AG09319 (cell line): ENCODE results near the gene CNGB1.

Source experiments
- DNase-seq: peaks from one replicate; pipeline ENCODE4 v3.0.0-alpha.2; 2010; ENCODE audit warnings: low read depth; ENCODE audit errors: extremely low read depth
- TF ChIP-seq, protein P1 (sequence below): IDR thresholded peaks from 2 replicates; pipeline ENCODE4 v1.5.1; 2011; ENCODE audit warnings: low read depth, mild to moderate bottlenecking, inconsistent platforms, low read length, moderate library complexity

CNGB1 gene

GRCh38 chr16:57910696-57911095 is 60.2 kb downstream of the CNGB1 start:
- no peak for DNase-seq
- TF ChIP-seq, protein P1, sequence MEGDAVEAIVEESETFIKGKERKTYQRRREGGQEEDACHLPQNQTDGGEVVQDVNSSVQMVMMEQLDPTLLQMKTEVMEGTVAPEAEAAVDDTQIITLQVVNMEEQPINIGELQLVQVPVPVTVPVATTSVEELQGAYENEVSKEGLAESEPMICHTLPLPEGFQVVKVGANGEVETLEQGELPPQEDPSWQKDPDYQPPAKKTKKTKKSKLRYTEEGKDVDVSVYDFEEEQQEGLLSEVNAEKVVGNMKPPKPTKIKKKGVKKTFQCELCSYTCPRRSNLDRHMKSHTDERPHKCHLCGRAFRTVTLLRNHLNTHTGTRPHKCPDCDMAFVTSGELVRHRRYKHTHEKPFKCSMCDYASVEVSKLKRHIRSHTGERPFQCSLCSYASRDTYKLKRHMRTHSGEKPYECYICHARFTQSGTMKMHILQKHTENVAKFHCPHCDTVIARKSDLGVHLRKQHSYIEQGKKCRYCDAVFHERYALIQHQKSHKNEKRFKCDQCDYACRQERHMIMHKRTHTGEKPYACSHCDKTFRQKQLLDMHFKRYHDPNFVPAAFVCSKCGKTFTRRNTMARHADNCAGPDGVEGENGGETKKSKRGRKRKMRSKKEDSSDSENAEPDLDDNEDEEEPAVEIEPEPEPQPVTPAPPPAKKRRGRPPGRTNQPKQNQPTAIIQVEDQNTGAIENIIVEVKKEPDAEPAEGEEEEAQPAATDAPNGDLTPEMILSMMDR = no peak

DNA sequence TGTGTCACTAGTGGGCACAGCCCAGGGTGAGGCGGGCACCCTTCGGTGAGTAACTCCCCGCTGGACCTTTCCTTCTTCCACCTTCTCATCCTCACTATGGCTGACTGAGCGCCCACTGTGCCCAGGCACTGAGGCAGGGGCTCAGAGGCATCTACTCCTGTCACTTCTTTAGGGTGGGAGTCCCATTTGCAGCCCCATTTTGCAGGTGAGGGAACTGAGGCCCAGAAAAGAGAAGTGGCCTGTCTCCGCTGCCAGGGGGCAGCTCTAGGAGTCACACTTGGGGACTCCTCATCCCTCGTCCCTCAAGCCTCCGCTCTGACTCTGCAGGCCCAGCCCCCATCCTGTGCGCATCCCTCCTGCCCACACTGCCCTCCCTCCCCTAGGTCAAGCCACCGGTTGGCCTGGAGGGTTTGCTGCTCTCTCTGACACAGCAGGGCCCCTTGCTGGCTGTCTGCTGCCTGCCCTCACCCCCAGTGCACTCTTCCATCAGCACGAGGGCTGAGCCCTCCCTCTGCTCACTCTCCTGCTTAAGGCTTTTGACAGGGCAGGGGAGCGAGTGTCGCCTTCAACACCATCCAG is 62.4 kb downstream of the CNGB1 start:
- TF ChIP-seq, protein P1 = no peak
- no peak for DNase-seq

DNA sequence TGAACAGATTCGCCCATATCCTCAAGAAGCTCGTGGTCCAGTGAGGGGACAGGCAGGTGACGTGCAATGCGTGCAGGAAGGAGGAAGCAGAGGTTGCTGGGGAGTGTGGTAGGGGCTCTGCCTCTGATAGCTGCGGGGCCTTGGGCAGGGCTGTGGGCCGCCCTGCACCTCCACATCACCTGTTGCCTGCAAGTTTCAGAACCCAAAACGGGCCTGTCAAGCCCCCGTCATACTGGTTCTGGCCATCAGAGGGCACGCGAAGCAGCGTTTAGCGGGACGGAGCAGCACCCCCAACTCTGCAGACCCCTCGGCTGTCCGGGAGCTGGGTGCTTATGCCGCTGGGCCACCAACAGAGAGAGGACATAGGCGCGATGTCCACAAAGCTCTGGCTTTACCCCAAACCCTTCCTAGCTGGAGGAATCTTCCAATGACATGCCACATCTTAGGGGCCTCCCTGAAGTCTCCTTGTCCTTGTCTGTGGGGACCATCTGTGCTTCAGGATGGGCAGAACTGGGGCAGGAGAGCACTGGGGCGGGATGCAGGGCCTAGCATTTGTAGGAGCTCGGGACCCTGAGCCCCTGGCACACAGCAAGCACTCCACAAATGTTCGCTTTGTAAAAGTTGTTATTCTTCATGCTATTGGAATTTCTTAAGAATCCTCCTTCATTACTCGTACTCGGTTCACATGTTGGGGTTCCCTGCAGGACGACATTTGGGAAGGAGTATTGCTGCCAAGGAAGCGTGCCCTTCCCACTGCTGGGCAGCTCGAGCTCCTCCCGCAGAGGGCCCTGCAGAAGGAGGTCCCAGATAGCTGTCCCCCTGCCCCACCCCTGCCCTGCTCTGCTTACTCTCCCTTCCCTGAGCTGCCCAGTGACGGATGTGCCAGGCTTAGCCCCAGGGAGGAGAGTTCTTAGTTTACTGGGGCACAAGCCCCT is 64.3 kb downstream of the CNGB1 start:
- DNase-seq = no peak
- TF ChIP-seq, protein P1 = peak; percentile 63

DNA sequence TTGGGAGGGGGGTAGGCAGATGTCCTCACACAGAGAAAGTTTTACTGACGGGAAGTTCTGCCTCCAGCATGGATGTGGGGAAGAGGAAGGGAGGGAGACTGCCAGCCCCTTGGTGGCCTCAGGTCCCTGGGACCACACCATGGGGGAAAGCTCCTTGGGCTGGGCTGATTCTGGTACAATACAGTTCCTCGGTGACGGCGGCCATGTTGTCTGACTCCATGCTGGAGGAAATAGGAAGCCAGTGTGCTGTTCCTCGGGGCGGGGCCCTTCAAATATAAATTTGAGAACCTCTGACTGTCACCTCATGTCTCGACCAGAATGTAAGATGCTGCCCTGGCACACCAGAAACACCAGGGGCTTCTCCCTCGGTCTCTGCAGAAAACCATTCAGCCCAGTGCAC is 66.8 kb downstream of the CNGB1 start:
- TF ChIP-seq, protein P1 = no peak

DNA sequence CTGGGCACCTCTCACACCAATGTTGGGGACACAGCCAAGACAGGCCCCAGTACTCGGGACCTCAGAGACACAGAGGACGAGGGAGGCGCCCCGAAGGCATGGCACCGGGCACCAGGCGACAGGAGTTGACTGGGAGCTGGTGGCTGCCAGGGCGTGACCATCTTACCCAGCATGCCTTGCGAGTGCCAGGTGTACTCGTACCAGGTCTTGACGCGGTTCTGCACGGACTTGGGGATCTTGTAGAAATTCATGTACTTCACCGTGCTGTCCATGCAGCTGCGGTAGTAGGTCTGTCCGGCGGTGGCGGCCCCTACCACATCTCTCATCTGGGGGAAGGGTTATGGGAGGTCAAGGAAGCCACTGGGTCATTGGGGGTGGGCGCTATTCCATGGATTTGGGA is 67.3 kb downstream of the CNGB1 start:
- TF ChIP-seq, protein P1 = no peak
- no peak for DNase-seq

More for the DNA sequence above, 66.8 kb downstream of the CNGB1 start:
- DNase-seq = no peak

- no peak for DNase-seq
- TF ChIP-seq, protein P1 = no peak
Observed at GRCh38 chr16:57901480-57902069, 69.4 kb downstream of the CNGB1 start.

- TF ChIP-seq, protein P1 = no peak
- DNase-seq = no peak
Observed at GRCh38 chr16:57900796-57901479, 70.0 kb downstream of the CNGB1 start.
